Neural cell (in vitro differentiated cells): Measurements from ENCODE around the gene ACOXL.

Experiments
- EP300 ChIP-seq: fragments of 450-650 bp; conservative IDR thresholded peaks from 2 replicates; pipeline ENCODE4 v1.6.1; 2014; ENCODE audit warnings: antibody characterized with exemption, mild to moderate bottlenecking, moderate library complexity; ENCODE audit not compliant: poor library complexity, severe bottlenecking
- EZH2 ChIP-seq: fragments of 200-600, 300-800 bp; shearing (Covaris generic), sonication (generic); IDR thresholded peaks from 2 replicates; pipeline ENCODE4 v1.6.1; 2014; ENCODE audit warnings: antibody characterized with exemption, low read length, borderline replicate concordance, mild to moderate bottlenecking; ENCODE audit not compliant: insufficient read depth, poor library complexity, severe bottlenecking
- MXI1 ChIP-seq: fragments of 450-650 bp; conservative IDR thresholded peaks from 2 replicates; pipeline ENCODE4 v1.6.1; 2014; ENCODE audit warnings: antibody characterized with exemption, mild to moderate bottlenecking; ENCODE audit not compliant: poor library complexity, severe bottlenecking
- POLR2AphosphoS5 ChIP-seq: IDR thresholded peaks from 2 replicates; pipeline ENCODE4 v1.6.1; 2012
- RAD21 ChIP-seq: fragments of 450-650 bp; conservative IDR thresholded peaks from 2 replicates; pipeline ENCODE4 v1.6.1; 2014; ENCODE audit warnings: antibody characterized with exemption, mild to moderate bottlenecking, moderate library complexity
- SMC3 ChIP-seq: fragments of 450-650 bp; conservative IDR thresholded peaks from 2 replicates; pipeline ENCODE4 v1.6.1; 2014; ENCODE audit warnings: antibody characterized with exemption, mild to moderate bottlenecking, moderate library complexity; ENCODE audit not compliant: poor library complexity
- TAF1 ChIP-seq: IDR thresholded peaks from 2 replicates; pipeline ENCODE4 v1.6.1; 2012; ENCODE audit warnings: low read depth
- TF ChIP-seq, protein P1 (sequence below): fragments of 450-650 bp; IDR thresholded peaks from 2 replicates; pipeline ENCODE4 v1.5.1; 2014; ENCODE audit warnings: antibody characterized with exemption, mild to moderate bottlenecking, moderate library complexity; ENCODE audit not compliant: poor library complexity, severe bottlenecking
- TF ChIP-seq, protein P2 (sequence below): IDR thresholded peaks from 2 replicates; pipeline ENCODE4 v1.6.1; 2012; ENCODE audit warnings: borderline replicate concordance

DNA sequence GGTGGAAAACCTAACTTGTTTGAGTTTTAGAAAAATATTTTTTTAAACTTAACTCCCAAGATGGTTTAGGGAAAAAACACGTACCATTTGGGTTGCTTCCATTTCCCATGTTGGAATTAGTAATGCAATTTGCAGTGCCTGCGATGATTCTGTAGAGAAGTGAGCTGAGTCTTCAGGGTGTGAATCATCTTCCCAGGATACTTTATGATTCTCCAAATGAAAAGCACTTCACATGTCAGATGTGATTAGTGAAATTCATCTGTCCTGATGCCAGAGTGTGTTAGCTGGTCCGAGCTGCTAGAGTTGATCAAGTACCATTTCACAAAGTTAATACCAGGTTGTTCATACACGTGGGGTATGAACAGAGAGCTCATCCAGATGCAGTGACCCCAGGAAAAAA, 59.1 kb downstream of the ACOXL start:
- TF ChIP-seq, protein P1, sequence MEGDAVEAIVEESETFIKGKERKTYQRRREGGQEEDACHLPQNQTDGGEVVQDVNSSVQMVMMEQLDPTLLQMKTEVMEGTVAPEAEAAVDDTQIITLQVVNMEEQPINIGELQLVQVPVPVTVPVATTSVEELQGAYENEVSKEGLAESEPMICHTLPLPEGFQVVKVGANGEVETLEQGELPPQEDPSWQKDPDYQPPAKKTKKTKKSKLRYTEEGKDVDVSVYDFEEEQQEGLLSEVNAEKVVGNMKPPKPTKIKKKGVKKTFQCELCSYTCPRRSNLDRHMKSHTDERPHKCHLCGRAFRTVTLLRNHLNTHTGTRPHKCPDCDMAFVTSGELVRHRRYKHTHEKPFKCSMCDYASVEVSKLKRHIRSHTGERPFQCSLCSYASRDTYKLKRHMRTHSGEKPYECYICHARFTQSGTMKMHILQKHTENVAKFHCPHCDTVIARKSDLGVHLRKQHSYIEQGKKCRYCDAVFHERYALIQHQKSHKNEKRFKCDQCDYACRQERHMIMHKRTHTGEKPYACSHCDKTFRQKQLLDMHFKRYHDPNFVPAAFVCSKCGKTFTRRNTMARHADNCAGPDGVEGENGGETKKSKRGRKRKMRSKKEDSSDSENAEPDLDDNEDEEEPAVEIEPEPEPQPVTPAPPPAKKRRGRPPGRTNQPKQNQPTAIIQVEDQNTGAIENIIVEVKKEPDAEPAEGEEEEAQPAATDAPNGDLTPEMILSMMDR: no peak
- TF ChIP-seq, protein P2, sequence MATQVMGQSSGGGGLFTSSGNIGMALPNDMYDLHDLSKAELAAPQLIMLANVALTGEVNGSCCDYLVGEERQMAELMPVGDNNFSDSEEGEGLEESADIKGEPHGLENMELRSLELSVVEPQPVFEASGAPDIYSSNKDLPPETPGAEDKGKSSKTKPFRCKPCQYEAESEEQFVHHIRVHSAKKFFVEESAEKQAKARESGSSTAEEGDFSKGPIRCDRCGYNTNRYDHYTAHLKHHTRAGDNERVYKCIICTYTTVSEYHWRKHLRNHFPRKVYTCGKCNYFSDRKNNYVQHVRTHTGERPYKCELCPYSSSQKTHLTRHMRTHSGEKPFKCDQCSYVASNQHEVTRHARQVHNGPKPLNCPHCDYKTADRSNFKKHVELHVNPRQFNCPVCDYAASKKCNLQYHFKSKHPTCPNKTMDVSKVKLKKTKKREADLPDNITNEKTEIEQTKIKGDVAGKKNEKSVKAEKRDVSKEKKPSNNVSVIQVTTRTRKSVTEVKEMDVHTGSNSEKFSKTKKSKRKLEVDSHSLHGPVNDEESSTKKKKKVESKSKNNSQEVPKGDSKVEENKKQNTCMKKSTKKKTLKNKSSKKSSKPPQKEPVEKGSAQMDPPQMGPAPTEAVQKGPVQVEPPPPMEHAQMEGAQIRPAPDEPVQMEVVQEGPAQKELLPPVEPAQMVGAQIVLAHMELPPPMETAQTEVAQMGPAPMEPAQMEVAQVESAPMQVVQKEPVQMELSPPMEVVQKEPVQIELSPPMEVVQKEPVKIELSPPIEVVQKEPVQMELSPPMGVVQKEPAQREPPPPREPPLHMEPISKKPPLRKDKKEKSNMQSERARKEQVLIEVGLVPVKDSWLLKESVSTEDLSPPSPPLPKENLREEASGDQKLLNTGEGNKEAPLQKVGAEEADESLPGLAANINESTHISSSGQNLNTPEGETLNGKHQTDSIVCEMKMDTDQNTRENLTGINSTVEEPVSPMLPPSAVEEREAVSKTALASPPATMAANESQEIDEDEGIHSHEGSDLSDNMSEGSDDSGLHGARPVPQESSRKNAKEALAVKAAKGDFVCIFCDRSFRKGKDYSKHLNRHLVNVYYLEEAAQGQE: no peak
- no peak for TF ChIP-seq RAD21
- no peak for TF ChIP-seq MXI1
- TF ChIP-seq TAF1: no peak
- TF ChIP-seq POLR2AphosphoS5: no peak
- TF ChIP-seq EZH2: no peak
- no peak for TF ChIP-seq EP300
- TF ChIP-seq SMC3: no peak
